ENCODE data around the gene JMJD7. TPM values are rescaled to one million over a fixed set of nuclear protein-coding genes. Genes with fewer than 3 reads are reported as not detected.

Gene JMJD7
- total RNA-seq, 1 donor from 2014 or later = 24.3 TPM

DNA sequence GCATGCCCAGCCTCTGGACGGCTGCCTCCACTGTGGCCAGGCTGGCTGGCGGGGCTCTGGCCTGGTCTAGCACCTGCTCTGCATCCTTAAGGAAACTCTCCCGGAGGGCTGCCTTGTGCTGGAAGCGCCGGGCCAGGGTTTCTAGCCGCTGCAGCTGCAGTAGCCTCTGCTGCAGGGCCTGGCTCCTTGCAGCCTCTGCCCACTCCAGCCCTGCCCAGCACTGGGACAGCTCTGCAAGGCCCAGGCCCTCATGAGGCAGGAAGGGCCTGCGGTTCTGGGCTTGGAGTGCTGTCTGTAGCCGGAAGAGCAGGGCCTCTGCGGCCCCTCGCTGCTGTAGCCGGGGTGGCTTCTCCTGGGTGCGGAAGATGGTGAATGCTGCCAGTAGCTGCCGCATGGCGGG is 57.9 kb downstream of the JMJD7 start:
- no peak for DNase-seq
- intact Hi-C loops (cut with DNase I) = no loop called here
- Histone ChIP-seq H3K36me3 (no peaks in the 10 kb centered on the region), H3K27me3 (ENCODE audit: low read depth) (peaks cover 2% of the 10 kb centered on the region), H3K9me3 (no peaks in the 10 kb centered on the region), H3K4me1 (peaks cover 17% of the 10 kb centered on the region), H3K4me3 (no peak overlapping the region), H3K27ac (no peak overlapping the region)
- no peak for ATAC-seq
- TF ChIP-seq, protein P1, sequence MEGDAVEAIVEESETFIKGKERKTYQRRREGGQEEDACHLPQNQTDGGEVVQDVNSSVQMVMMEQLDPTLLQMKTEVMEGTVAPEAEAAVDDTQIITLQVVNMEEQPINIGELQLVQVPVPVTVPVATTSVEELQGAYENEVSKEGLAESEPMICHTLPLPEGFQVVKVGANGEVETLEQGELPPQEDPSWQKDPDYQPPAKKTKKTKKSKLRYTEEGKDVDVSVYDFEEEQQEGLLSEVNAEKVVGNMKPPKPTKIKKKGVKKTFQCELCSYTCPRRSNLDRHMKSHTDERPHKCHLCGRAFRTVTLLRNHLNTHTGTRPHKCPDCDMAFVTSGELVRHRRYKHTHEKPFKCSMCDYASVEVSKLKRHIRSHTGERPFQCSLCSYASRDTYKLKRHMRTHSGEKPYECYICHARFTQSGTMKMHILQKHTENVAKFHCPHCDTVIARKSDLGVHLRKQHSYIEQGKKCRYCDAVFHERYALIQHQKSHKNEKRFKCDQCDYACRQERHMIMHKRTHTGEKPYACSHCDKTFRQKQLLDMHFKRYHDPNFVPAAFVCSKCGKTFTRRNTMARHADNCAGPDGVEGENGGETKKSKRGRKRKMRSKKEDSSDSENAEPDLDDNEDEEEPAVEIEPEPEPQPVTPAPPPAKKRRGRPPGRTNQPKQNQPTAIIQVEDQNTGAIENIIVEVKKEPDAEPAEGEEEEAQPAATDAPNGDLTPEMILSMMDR (IDR thresholded peaks at IDR 0.05) = no peak

DNA sequence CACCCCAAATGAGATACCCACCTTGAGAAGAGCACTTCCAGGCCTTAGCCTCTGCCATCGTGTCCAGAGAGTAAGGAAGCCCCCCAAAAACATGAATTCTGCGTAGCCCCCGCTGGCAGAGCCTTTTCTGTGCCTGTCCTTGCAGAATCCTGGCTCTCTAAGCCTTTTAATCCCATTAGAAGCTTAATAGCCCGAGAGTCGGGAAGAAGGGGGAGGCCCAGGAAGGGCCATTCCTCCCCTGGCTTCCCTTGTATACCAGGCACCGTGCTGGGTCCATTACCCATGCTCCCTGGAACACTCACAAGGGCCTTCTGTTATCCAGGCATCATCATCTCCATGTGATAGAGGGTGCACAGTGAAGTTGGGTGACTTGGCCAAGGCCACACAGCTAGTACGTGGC is 58.8 kb downstream of the JMJD7 start:
- Histone ChIP-seq H3K36me3 (no peaks in the 10 kb centered on the region), H3K27ac (no peak overlapping the region), H3K27me3 (ENCODE audit: low read depth) (no peaks in the 10 kb centered on the region), H3K9me3 (no peaks in the 10 kb centered on the region), H3K4me1 (peaks cover 13% of the 10 kb centered on the region), H3K4me3 (no peak overlapping the region)
- no peak for DNase-seq
- TF ChIP-seq, protein P1 (IDR thresholded peaks at IDR 0.05) = no peak
- intact Hi-C loops (cut with DNase I) = no loop called here
- no peak for ATAC-seq

- ATAC-seq = no peak
- intact Hi-C loops (cut with DNase I) = no loop called here
Observed at GRCh38 chr15:41887161-41887560, 59.3 kb downstream of the JMJD7 start.

More at GRCh38 chr15:41887161-41887560, 59.3 kb downstream of the JMJD7 start:
- Histone ChIP-seq H3K4me1 (peaks cover 9% of the 10 kb centered on the region), H3K27ac (no peak overlapping the region), H3K4me3 (no peak overlapping the region), H3K36me3 (no peaks in the 10 kb centered on the region), H3K9me3 (no peaks in the 10 kb centered on the region), H3K27me3 (ENCODE audit: low read depth) (no peaks in the 10 kb centered on the region)
- DNase-seq = no peak
- TF ChIP-seq, protein P1 (IDR thresholded peaks at IDR 0.05) = no peak

Small RNAs within 50 kb of the gene (microRNA-seq; reads per million reads assigned to microRNA genes)
- not detected for gene MIR4310 (ENCODE audit: borderline number of aligned reads)

Other genes with a start within 250 kb of the JMJD7 start
- gene MGA, start 167.7 kb upstream of the JMJD7 start, total RNA-seq = 38.7 TPM
- 17.0 TPM for gene MAPKBP1, start 53.6 kb upstream of the JMJD7 start, total RNA-seq
- 13.8 TPM for gene PLA2G4B, start 10.8 kb downstream of the JMJD7 start, total RNA-seq
- gene SPTBN5, start 66.0 kb downstream of the JMJD7 start, total RNA-seq = 2.1 TPM
- 35.0 TPM for gene EHD4, start 144.5 kb downstream of the JMJD7 start, total RNA-seq
- 1.1 TPM for gene PLA2G4E, start 192.9 kb downstream of the JMJD7 start, total RNA-seq

All from lower lobe of right lung (tissue), 2 donors.